K562 (cell line): Measurements from ENCODE around the gene HPF1. TPM values are rescaled to one million over a fixed set of nuclear protein-coding genes. Genes with fewer than 3 reads are reported as not detected.

ENCODE experiments used
- ATAC-seq: fragments of 200-7000 bp; cut with Tn5 transposase; 3 replicates; pipeline ENCODE4 v1.9.1; 2020; ENCODE audit warnings: moderate library complexity
- BruUV-seq: library from RNA; stranded (reverse); fragments of 400-500 nt; replicated peaks from 2 replicates; lab custom pipeline; 2021; lab: Mats Ljungman, UMichigan
- CTCF ChIA-PET: fragments of 300-600 bp; formaldehyde crosslinking; extraction: SDS; loops from one replicate; lab custom pipeline; 2021; ENCODE audit warnings: low intra/inter-chr PET ratio; lab: Yijun Ruan, JAX
- POLR2A ChIA-PET: fragments of 300-600, 350-650 bp; sonication (Branson Sonifier 250); formaldehyde crosslinking; extraction: SDS; loops from one replicate; lab custom pipeline; 2021; ENCODE audit warnings: antibody characterized with exemption, inconsistent platforms; lab: Yijun Ruan, JAX
- DNase-seq, 4 experiments: peaks; one replicate each; pipeline versions ENCODE4 v3.0.0 to v3.0.0-alpha.2; 2011 to 2018; ENCODE audit warnings: low spot score in 3 of 4, mixed read lengths in 3 of 4; ENCODE audit errors: extremely low read depth in 1 of 4
- FAIRE-seq: peaks from 2 replicates; lab custom pipeline; 2011; peaks lifted over from hg19 to GRCh38; lab: Jason Lieb, UNC
- H2AFZ ChIP-seq: 2 replicates; pipeline ENCODE4 v1.6.0; 2011; ENCODE audit warnings: low read depth, low read length, control low read depth, inconsistent platforms
- H3K27ac ChIP-seq: fragments of 200-600 bp; 3 replicates; pipeline ENCODE4 v1.8.0; 2011; ENCODE audit warnings: low read depth, mild to moderate bottlenecking, control low read depth, inconsistent platforms, low read length, moderate library complexity, mixed read lengths; ENCODE audit errors: extremely low read depth
- H3K27me3 ChIP-seq, 2 experiments: fragments of 300-600 bp in 1 of 2; 2 replicates in 1 of 2; 3 replicates in 1 of 2; pipeline versions ENCODE4 v1.6.0 to v1.8.0; 2011; ENCODE audit warnings: inconsistent platforms in 2 of 2, low read length in 2 of 2, mild to moderate bottlenecking in 1 of 2, mixed read lengths in 1 of 2, moderate library complexity in 1 of 2; ENCODE audit not compliant: control insufficient read depth in 2 of 2, insufficient read depth in 2 of 2
- H3K36me3 ChIP-seq: fragments of 300-600 bp; 3 replicates; pipeline ENCODE4 v1.8.0; 2011; ENCODE audit warnings: mild to moderate bottlenecking, low read length, inconsistent platforms; ENCODE audit not compliant: control insufficient read depth, insufficient read depth
- H3K4me1 ChIP-seq, 2 experiments: fragments of 200-600 bp in 1 of 2; replicated peaks in 1 of 2; 2 replicates in 1 of 2; 3 replicates in 1 of 2; pipeline versions ENCODE4 v1.5.1 to v1.8.0; 2011; ENCODE audit warnings: inconsistent platforms in 2 of 2, low read length in 2 of 2, mild to moderate bottlenecking in 1 of 2, mixed read lengths in 1 of 2, moderate library complexity in 1 of 2; ENCODE audit not compliant: control insufficient read depth in 2 of 2, insufficient read depth in 2 of 2
- H3K4me2 ChIP-seq: 2 replicates; pipeline ENCODE4 v1.6.1; 2011; ENCODE audit warnings: low read length, control low read depth, inconsistent platforms, mixed read lengths; ENCODE audit not compliant: insufficient read depth
- H3K4me3 ChIP-seq: fragments of 200-600 bp; sonication (generic), shearing (Covaris generic); 2 replicates; pipeline ENCODE4 v1.5.1; 2016; ENCODE audit warnings: control low read depth, inconsistent platforms
- H3K79me2 ChIP-seq: fragments of 200-600 bp; 3 replicates; pipeline ENCODE4 v1.8.0; 2011; ENCODE audit warnings: low read length, inconsistent platforms; ENCODE audit not compliant: control insufficient read depth, insufficient read depth
- H3K9ac ChIP-seq, 2 experiments: 2 replicates each; pipeline versions ENCODE4 v1.6.0 to v1.6.1; 2011; ENCODE audit warnings: low read depth in 2 of 2, low read length in 2 of 2, control low read depth in 1 of 2, inconsistent platforms in 1 of 2, mild to moderate bottlenecking in 1 of 2, mixed read lengths in 1 of 2; ENCODE audit not compliant: insufficient read depth in 1 of 2
- H3K9me1 ChIP-seq: one replicate; pipeline ENCODE4 v1.6.0; 2011; ENCODE audit warnings: inconsistent platforms, mild to moderate bottlenecking, low read length, moderate library complexity; ENCODE audit not compliant: control insufficient read depth, insufficient read depth
- H3K9me3 ChIP-seq: replicated peaks from 2 replicates; pipeline ENCODE4 v1.5.1; 2011; ENCODE audit warnings: low read depth, low read length, inconsistent platforms; ENCODE audit not compliant: control insufficient read depth, insufficient read depth
- H4K20me1 ChIP-seq: replicated peaks from 2 replicates; pipeline ENCODE4 v1.6.1; 2011; ENCODE audit warnings: low read length, inconsistent platforms, mixed read lengths; ENCODE audit not compliant: control insufficient read depth, insufficient read depth
- CBX1 ChIP-seq: sonication (generic); IDR thresholded peaks from 2 replicates; pipeline ENCODE4 v1.6.1; 2016; ENCODE audit warnings: antibody characterized with exemption, low read depth, mild to moderate bottlenecking
- FOXJ2 ChIP-seq: fragments of 200-800 bp; sonication (Bioruptor generic); IDR thresholded peaks from 2 replicates; pipeline ENCODE4 v1.6.1; 2016; ENCODE audit warnings: missing genetic modification characterization, missing compliant biosample characterization
- HEY1 ChIP-seq: fragments of 250-450 bp; sonication (Bioruptor Pico); IDR thresholded peaks from 2 replicates; pipeline ENCODE4 v1.5.0; 2020; ENCODE audit warnings: mild to moderate bottlenecking, moderate library complexity, borderline replicate concordance
- HNRNPK ChIP-seq: fragments of 200-400 bp; formaldehyde crosslinking; IDR thresholded peaks from one replicate; pipeline ENCODE4 v1.6.1; 2018; ENCODE audit warnings: mild to moderate bottlenecking, low read depth, low read length; ENCODE audit not compliant: poor library complexity, severe bottlenecking
- SIN3B ChIP-seq: fragments of 450-650 bp; IDR thresholded peaks from 2 replicates; pipeline ENCODE4 v1.6.1; 2017; ENCODE audit warnings: low read depth, mild to moderate bottlenecking, moderate library complexity
- SREBF1 ChIP-seq: fragments of 150-350 bp; IDR thresholded peaks from 2 replicates; pipeline ENCODE4 v1.6.1; 2014; ENCODE audit warnings: antibody characterized with exemption, low read depth, low read length, borderline replicate concordance
- STAT5A ChIP-seq: IDR thresholded peaks from 2 replicates; pipeline ENCODE4 v1.6.1; 2012; ENCODE audit warnings: low read length, inconsistent platforms, borderline replicate concordance
- ZNF140 ChIP-seq: fragments of 250-450 bp; sonication (Bioruptor Pico); IDR thresholded peaks from 2 replicates; pipeline ENCODE4 v1.8.0; 2021; ENCODE audit warnings: moderate library complexity, mild to moderate bottlenecking, inconsistent platforms
- ZNF239 ChIP-seq: fragments of 250-450 bp; sonication (Bioruptor Pico); IDR thresholded peaks from 2 replicates; pipeline ENCODE4 v1.4.0; 2020; ENCODE audit warnings: mild to moderate bottlenecking
- WGBS: fragments of 100-300 bp; shearing (Covaris generic); methylation state at CpG from one replicate; pipeline ENCODE4 v1.1.6; 2016; ENCODE audit warnings: low coverage, mixed read lengths; ENCODE audit not compliant: insufficient coverage; ENCODE audit errors: missing lambda C conversion rate; 5-methylcytosine and 5-hydroxymethylcytosine counted together
- in situ Hi-C: fragments of 300-500 bp; cut with MboI; formaldehyde crosslinking; loops from 4 replicates; pipeline ENCODE4 v1.15.0; 2018; ENCODE audit warnings: inconsistent platforms, mixed read lengths
- intact Hi-C: fragments of 100-400 bp; cut with micrococcal nuclease; formaldehyde crosslinking; loops from 2 replicates; pipeline ENCODE4 v1.14.2; 2022
- polyA plus RNA-seq, 8 experiments: library from polyadenylated mRNA; depleted of rRNA in 4 of 8; stranded (reverse) in 5 of 8; unstranded in 3 of 8; fragments of >200 nt; fragmentation: Nextera tagmentation in 2 of 8; fragmentation: Illumina TruSeq in 1 of 8; extraction: Ambion mirVana in 2 of 8; extraction: Trizol in 1 of 8; gene quantifications; 2 replicates each; pipeline versions ENCODE4 v1.2.1 to v1.2.3, GENCODE V29; 2011 to 2014; ENCODE audit warnings: inconsistent platforms in 1 of 8, missing spikeins in 1 of 8
- total RNA-seq, 7 experiments: library from RNA; depleted of rRNA in 6 of 7; stranded (reverse); fragments of >200 nt in 6 of 7; fragmentation: Illumina TruSeq in 2 of 7; extraction: Trizol in 2 of 7; gene quantifications; 2 replicates each; pipeline versions ENCODE4 v1.2.1 to v1.2.3, GENCODE V29; 2011 to 2021; ENCODE audit warnings: low replicate concordance in 1 of 7
- TF ChIP-seq, protein P1 (sequence below): fragments of 450-650 bp; IDR thresholded peaks from 2 replicates; pipeline ENCODE4 v1.6.1; 2018; ENCODE audit warnings: mild to moderate bottlenecking, low read depth; ENCODE audit not compliant: partially characterized antibody
- TF ChIP-seq, protein P2 (sequence below): sonication (generic); formaldehyde crosslinking; IDR thresholded peaks from 2 replicates; pipeline ENCODE4 v1.8.0; 2022; ENCODE audit warnings: mild to moderate bottlenecking, low read depth, missing genetic modification reagents
- TF ChIP-seq, protein P3 (sequence below), 2 experiments: fragments of 150-350 bp in 1 of 2; IDR thresholded peaks; 2 replicates each; pipeline ENCODE4 v1.6.1; 2012 to 2016; ENCODE audit warnings: low read depth in 2 of 2, low read length in 2 of 2, mild to moderate bottlenecking in 1 of 2, moderate library complexity in 1 of 2
- TF ChIP-seq, protein P4 (sequence below): fragments of 450-650 bp; formaldehyde crosslinking; IDR thresholded peaks from 2 replicates; pipeline ENCODE4 v1.4.0; 2020; ENCODE audit warnings: mild to moderate bottlenecking, moderate library complexity

Gene HPF1
- total and polyA plus RNA-seq, 9 of the 15 experiments (the other 6 are each of a cell fraction or from before 2014, with no cell fraction given) = 21.2 to 89.4 (median 35.2) TPM

DNA sequence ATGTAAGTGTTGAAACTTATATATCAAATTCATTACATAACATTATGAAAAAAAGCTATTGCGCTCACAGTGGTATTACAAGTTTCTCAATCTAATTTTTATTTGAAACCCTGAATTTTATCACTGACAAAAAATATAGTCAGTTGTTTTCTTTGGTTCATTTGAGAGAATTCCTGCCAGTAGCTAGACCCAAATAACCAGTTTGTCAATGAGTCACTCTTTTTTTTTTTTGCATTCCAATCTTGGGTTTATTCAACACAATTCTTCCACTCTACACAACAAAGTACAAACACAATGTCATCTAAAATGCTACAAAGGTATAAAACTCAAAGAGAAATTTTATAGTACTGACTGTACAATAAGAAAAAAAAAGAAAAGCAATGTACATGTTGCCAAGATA lies 13.1 kb downstream of the HPF1 start:
- POLR2A ChIA-PET = no interaction called here
- BruUV-seq = no TSS peak

More for the DNA sequence above, 13.1 kb downstream of the HPF1 start:
- no peaks in the 10 kb centered on the region for H4K20me1 ChIP-seq
- H3K4me3 ChIP-seq = no peak overlapping the region
- no peaks in the 10 kb centered on the region for H3K9me1 ChIP-seq
- no peak overlapping the region for H3K9ac ChIP-seq
- H3K4me1 ChIP-seq = no peaks in the 10 kb centered on the region
- no peak overlapping the region for H2AFZ ChIP-seq
- no peak overlapping the region for H3K27ac ChIP-seq
- H3K79me2 ChIP-seq = no peaks in the 10 kb centered on the region
- 94% methylated on average over 1 of the region's 1 CpG for WGBS
- CTCF ChIA-PET = no interaction called here
- no peak for ATAC-seq
- no peak overlapping the region for H3K4me2 ChIP-seq
- in situ Hi-C loops = no loop called here
- TF ChIP-seq HEY1 (no peak), ZNF239 (CRISPR knock-in tag) (no peak), HNRNPK (no peak), CBX1 (no peak), ZNF140 (CRISPR knock-in tag) (no peak), SIN3B (no peak), SREBF1 (no peak), STAT5A (no peak), FOXJ2 (no peak)
- TF ChIP-seq, protein P1, sequence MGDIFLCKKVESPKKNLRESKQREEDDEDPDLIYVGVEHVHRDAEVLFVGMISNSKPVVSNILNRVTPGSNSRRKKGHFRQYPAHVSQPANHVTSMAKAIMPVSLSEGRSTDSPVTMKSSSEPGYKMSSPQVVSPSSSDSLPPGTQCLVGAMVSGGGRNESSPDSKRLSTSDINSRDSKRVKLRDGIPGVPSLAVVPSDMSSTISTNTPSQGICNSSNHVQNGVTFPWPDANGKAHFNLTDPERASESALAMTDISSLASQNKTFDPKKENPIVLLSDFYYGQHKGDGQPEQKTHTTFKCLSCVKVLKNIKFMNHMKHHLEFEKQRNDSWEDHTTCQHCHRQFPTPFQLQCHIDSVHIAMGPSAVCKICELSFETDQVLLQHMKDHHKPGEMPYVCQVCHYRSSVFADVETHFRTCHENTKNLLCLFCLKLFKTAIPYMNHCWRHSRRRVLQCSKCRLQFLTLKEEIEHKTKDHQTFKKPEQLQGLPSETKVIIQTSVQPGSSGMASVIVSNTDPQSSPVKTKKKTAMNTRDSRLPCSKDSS = no peak
- TF ChIP-seq, protein P2, sequence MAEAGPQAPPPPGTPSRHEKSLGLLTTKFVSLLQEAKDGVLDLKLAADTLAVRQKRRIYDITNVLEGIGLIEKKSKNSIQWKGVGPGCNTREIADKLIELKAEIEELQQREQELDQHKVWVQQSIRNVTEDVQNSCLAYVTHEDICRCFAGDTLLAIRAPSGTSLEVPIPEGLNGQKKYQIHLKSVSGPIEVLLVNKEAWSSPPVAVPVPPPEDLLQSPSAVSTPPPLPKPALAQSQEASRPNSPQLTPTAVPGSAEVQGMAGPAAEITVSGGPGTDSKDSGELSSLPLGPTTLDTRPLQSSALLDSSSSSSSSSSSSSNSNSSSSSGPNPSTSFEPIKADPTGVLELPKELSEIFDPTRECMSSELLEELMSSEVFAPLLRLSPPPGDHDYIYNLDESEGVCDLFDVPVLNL (CRISPR knock-in tag) = no peak
- TF ChIP-seq, protein P3, sequence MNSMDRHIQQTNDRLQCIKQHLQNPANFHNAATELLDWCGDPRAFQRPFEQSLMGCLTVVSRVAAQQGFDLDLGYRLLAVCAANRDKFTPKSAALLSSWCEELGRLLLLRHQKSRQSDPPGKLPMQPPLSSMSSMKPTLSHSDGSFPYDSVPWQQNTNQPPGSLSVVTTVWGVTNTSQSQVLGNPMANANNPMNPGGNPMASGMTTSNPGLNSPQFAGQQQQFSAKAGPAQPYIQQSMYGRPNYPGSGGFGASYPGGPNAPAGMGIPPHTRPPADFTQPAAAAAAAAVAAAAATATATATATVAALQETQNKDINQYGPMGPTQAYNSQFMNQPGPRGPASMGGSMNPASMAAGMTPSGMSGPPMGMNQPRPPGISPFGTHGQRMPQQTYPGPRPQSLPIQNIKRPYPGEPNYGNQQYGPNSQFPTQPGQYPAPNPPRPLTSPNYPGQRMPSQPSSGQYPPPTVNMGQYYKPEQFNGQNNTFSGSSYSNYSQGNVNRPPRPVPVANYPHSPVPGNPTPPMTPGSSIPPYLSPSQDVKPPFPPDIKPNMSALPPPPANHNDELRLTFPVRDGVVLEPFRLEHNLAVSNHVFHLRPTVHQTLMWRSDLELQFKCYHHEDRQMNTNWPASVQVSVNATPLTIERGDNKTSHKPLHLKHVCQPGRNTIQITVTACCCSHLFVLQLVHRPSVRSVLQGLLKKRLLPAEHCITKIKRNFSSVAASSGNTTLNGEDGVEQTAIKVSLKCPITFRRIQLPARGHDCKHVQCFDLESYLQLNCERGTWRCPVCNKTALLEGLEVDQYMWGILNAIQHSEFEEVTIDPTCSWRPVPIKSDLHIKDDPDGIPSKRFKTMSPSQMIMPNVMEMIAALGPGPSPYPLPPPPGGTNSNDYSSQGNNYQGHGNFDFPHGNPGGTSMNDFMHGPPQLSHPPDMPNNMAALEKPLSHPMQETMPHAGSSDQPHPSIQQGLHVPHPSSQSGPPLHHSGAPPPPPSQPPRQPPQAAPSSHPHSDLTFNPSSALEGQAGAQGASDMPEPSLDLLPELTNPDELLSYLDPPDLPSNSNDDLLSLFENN (IDR thresholded peaks at IDR 0.05; ENCODE audit: low read depth in 2 of 2, low read length in 2 of 2) = no peak
- TF ChIP-seq, protein P4, sequence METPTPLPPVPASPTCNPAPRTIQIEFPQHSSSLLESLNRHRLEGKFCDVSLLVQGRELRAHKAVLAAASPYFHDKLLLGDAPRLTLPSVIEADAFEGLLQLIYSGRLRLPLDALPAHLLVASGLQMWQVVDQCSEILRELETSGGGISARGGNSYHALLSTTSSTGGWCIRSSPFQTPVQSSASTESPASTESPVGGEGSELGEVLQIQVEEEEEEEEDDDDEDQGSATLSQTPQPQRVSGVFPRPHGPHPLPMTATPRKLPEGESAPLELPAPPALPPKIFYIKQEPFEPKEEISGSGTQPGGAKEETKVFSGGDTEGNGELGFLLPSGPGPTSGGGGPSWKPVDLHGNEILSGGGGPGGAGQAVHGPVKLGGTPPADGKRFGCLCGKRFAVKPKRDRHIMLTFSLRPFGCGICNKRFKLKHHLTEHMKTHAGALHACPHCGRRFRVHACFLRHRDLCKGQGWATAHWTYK (CRISPR knock-in tag) = no peak
- no peak for FAIRE-seq
- intact Hi-C loops = no loop called here
- DNase-seq = no peak
- H3K9me3 ChIP-seq = no peaks in the 10 kb centered on the region
- no peaks in the 10 kb centered on the region for H3K27me3 ChIP-seq
- peaks cover 32% of the 10 kb centered on the region for H3K36me3 ChIP-seq
